ENCODE data around the gene NETO2.
"Not testable (repeated sequence)": the region's sequence is repeated elsewhere in the genome, so short reads cannot be mapped to it uniquely, and the experiment has no call there.

The NETO2 gene

GRCh38 chr16:47134550-47134949 lies 9.2 kb downstream of the NETO2 start:
- no peak for DNase-seq (ENCODE audit: low read depth in 2 of 2)

- DNase-seq (ENCODE audit: low read depth in 2 of 2) = no peak
Observed at GRCh38 chr16:47132308-47132707, 11.4 kb downstream of the NETO2 start.

- DNase-seq (ENCODE audit: low read depth in 2 of 2) = no peak
Observed at GRCh38 chr16:47129755-47130435, 13.8 kb downstream of the NETO2 start.

GRCh38 chr16:47127541-47127940 lies 16.2 kb downstream of the NETO2 start:
- no peak for DNase-seq (ENCODE audit: low read depth in 2 of 2)

GRCh38 chr16:47125757-47126156 lies 18.0 kb downstream of the NETO2 start:
- DNase-seq (ENCODE audit: low read depth in 2 of 2) = no peak

GRCh38 chr16:47113130-47113529 lies 30.6 kb downstream of the NETO2 start:
- no peak for DNase-seq (ENCODE audit: low read depth in 2 of 2)

- DNase-seq (ENCODE audit: low read depth in 2 of 2) = no peak
Observed at GRCh38 chr16:47110939-47111338, 32.8 kb downstream of the NETO2 start.

GRCh38 chr16:47109361-47109760 lies 34.4 kb downstream of the NETO2 start:
- DNase-seq (ENCODE audit: low read depth in 2 of 2) = no peak

- not testable (repeated sequence) for DNase-seq (ENCODE audit: low read depth in 2 of 2)
Observed at GRCh38 chr16:47102921-47103320, 40.8 kb downstream of the NETO2 start.

GRCh38 chr16:47097154-47097553 lies 46.6 kb downstream of the NETO2 start:
- DNase-seq (ENCODE audit: low read depth in 2 of 2) = not testable (repeated sequence)

GRCh38 chr16:47096297-47096696 lies 47.4 kb downstream of the NETO2 start:
- no peak for DNase-seq (ENCODE audit: low read depth in 2 of 2)

- DNase-seq (ENCODE audit: low read depth in 2 of 2) = no peak
Observed at GRCh38 chr16:47084198-47084597, 59.5 kb downstream of the NETO2 start.

- DNase-seq (ENCODE audit: low read depth in 2 of 2) = no peak
Observed at GRCh38 chr16:47082099-47082865, 61.5 kb downstream of the NETO2 start.

- no peak for DNase-seq (ENCODE audit: low read depth in 2 of 2)
Observed at GRCh38 chr16:47081115-47081514, 62.6 kb downstream of the NETO2 start.

- DNase-seq (ENCODE audit: low read depth in 2 of 2) = no peak
Observed at GRCh38 chr16:47079860-47080259, 63.9 kb downstream of the NETO2 start.

GRCh38 chr16:47073223-47074155 lies 70.3 kb downstream of the NETO2 start:
- DNase-seq (ENCODE audit: low read depth in 2 of 2) = no peak

GRCh38 chr16:47072158-47072557 lies 71.6 kb downstream of the NETO2 start:
- DNase-seq (ENCODE audit: low read depth in 2 of 2) = no peak

- DNase-seq (ENCODE audit: low read depth in 2 of 2) = no peak
Observed at GRCh38 chr16:47069841-47070584, 73.7 kb downstream of the NETO2 start.

GRCh38 chr16:47069313-47069712 lies 74.4 kb downstream of the NETO2 start:
- no peak for DNase-seq (ENCODE audit: low read depth in 2 of 2)

GRCh38 chr16:47067203-47067602 lies 76.5 kb downstream of the NETO2 start:
- DNase-seq (ENCODE audit: low read depth in 2 of 2) = no peak

Data from stimulated activated CD4-positive, alpha-beta T cell treated with anti-CD3 and anti-CD28 coated beads, Interleukin-15, amount 100 ng/mL, for 48 hours (primary cell).